HG02798 (cell line): ENCODE data around the gene KLK2.

ENCODE experiments used
- ATAC-seq: cut with Tn5 transposase; IDR thresholded peaks from one replicate; pipeline ENCODE4 v1.9.1; 2021; ENCODE audit warnings: mild to moderate bottlenecking; ENCODE audit not compliant: unreplicated experiment, poor library complexity

KLK2 gene

DNA sequence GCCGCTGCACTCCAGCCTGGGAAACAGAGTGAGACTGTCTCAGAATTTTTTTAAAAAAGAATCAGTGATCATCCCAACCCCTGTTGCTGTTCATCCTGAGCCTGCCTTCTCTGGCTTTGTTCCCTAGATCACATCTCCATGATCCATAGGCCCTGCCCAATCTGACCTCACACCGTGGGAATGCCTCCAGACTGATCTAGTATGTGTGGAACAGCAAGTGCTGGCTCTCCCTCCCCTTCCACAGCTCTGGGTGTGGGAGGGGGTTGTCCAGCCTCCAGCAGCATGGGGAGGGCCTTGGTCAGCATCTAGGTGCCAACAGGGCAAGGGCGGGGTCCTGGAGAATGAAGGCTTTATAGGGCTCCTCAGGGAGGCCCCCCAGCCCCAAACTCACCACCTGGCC, at the start of gene KLK2:
Gene KLK2 (plus strand): TSS at position 384 of the 400 bp plus-strand sequence. CDS start 35 bp downstream, outside the sequence.
- no peak for ATAC-seq

DNA sequence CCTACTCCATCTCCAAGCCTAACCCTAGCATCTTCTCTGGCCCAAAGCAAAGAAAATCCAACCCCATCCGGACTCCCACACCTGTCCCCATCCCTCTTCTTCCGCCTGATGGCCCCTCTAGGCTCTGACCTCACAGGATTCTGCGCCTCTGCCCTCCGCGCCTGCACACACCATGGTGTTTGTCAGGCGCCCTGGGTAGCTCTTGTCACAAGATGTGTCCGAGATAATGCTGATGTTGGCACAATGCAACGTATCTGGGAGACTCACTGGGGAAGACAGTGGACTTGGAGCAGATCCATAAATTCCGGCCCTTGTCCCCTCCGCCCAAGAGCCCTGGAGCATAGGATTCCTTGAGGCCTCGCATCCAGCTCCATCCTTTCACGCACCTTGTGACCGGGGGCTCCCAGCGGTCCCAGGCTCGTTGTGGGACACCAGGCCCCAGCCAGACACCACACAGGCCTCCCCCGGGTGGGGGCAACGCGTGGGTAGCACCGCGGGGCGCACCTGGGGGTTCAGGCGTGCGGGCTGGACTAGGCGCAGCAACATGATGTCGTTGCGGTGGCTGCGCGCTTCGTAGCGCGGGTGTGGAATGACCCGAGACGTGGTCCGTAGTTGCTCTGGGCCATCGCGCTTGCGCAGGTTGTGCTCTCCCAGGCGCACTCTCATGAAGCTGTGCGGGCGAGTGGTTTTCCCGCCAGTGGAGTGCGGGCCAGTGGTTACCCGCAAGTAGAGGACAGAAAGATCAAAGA, 46.6 kb upstream of the KLK2 start:
- no peak for ATAC-seq

DNA sequence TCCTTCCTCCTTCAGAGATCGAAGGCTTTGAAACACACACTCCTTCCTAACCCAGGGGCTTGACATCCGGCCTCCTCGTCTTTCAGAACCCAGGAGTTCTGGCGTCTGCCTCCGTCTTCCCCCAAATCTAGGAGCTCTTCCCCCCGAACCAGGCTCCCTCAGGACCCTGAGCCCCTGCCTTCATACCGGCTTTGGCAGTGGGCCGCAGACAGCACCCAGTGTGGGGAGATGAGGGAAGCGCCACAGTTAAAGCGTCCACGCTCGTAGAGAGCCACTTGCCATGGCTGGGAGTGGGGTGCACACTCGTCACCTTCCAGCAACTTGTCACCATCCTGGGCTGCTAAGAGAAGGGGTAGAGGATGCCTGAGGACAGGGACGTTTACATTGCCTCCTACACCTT, 45.8 kb upstream of the KLK2 start:
- no peak for ATAC-seq

- no peak for ATAC-seq
Observed at GRCh38 chr19:50829801-50830200, 43.4 kb upstream of the KLK2 start.

DNA sequence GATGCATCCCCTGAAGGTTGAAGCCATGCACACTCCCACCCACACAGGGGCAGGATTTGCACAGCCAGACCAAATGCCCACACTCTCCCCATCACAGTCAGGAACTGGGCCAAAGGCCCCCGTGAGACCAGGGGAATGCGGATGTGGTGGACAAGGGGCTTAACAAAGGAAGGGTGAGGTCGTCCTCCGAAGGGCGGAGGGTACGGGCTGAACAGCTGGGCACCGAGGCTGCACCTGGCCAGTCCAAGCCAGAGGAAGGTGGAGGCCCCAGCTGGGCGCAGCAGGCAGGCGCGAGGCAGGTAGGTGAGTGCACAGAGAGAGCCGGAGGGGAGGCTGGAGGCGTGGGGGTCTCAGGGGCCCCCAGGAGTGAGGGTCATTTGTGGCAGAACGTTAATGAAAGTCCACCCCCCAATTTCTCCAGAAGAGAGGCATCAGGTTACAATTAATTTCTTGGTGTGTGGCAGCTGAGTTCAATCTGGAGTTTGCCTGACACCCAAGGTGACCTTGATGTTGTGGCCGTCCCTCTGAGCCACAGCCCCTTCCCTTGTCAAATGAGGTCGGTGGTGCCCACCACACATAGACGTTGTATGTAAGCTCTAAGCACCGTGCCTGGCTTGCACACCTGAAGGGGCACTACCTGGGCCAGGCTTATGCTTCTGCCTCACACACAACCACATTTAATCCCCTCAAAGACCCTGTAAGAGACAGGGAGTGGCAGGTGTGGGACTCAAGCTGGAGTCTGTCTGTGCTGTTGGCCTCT, 42.8 kb upstream of the KLK2 start:
- no peak for ATAC-seq

DNA sequence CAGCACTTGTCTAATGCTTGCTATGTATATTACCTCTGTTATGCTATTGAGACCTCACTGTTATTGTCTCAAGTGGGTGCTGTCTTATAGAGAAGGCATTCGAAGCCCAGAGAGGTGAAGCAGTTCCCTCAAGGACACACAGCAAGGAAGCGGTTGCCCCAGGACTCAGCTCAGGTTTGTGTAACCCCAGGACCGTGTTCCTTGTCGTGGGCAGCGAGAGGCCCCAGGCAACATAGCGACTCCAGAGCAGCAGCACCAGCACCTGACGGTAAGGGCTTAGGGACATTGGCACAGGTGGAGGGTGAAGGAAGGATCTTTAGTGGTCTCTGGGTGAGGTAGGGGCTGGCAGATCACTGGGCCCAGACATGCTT, 42.2 kb upstream of the KLK2 start:
- no peak for ATAC-seq

DNA sequence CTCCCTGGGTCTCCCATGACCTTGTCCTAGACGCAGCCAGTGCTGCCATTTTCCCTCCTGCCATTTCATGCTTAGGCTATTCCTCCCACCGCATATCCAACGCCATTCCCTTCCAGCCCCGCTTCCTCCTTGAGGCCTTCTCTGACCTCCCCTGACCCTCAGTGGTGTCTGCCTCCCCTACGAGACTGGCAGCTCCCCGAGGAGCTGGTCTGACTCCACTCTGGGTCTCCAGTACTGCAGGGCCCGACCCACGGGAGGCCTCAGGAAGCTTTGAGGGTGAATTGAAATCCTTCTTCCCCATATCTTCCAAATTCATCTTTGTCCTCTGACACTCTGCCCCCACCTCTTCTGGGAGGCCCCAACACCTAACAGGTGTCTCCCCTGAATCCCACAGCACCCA, 40.6 kb upstream of the KLK2 start:
- no peak for ATAC-seq

- ATAC-seq = no peak
Observed at GRCh38 chr19:50833117-50833801, 40.0 kb upstream of the KLK2 start, which contains the start of gene KLK15. Gene KLK15 (minus strand): TSS chr19:50833574. CDS start chr19:50831492, 2,082 bp downstream.

GRCh38 chr19:50833802-50834167, 39.5 kb upstream of the KLK2 start:
- ATAC-seq = no peak

DNA sequence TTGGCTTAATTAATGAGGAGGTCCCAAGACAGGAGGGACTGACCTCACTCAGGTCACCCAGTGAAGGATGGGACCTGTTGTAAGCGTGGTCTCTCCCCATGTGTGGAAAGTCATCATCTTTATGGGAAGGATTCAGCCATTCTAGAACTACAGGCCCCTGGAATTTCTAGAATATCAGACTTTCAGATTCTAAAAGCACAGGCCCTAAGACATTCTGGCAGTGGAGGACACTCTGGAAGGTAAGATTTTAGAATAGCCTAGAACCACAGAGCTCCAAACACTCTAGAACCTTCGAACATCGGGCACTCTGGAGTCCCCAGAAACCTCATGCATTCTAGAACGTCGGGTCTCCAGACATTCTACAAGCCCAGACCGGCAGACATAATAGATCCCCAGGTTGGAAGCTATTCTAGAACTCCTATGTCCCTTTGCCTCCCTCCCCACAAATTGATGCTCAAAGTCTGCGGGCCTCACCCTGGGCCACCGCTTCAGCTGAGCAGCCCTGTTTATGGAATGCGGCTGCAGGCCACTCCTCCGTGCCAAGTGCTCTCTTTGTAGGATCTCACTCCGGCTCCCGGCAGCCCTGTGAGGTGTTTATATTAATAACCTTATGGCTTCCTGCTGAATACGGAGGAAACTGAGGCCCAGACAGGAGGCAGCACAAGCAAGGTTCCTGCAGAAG, 38.0 kb upstream of the KLK2 start:
- ATAC-seq = no peak

- ATAC-seq = peak; percentile 81
Observed at GRCh38 chr19:50835785-50836542, 37.3 kb upstream of the KLK2 start.

- no peak for ATAC-seq
Observed at GRCh38 chr19:50836543-50837195, 36.6 kb upstream of the KLK2 start.

DNA sequence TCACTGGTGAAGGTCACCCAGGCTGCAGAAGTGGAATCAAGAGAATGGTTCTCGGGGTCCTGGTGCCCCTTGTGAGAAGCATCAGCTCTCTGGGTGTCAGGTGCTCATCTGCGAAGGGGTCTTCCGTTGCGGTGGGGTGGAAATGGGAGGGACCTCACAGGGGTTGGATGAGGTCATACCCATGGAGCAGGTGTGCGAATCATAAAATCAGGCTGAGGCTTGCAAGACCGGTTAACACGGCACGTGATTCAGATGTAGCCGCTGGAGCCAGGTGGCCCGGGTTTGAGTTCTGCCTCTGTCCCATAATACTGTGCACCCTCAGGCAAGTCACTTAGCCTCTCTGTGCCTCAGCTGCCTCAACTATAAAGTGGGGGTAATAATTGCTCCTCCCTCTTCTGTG, 35.9 kb upstream of the KLK2 start:
- ATAC-seq = no peak

GRCh38 chr19:50838239-50838638, 35.0 kb upstream of the KLK2 start:
- no peak for ATAC-seq

GRCh38 chr19:50839712-50840655, 33.3 kb upstream of the KLK2 start:
- no peak for ATAC-seq

DNA sequence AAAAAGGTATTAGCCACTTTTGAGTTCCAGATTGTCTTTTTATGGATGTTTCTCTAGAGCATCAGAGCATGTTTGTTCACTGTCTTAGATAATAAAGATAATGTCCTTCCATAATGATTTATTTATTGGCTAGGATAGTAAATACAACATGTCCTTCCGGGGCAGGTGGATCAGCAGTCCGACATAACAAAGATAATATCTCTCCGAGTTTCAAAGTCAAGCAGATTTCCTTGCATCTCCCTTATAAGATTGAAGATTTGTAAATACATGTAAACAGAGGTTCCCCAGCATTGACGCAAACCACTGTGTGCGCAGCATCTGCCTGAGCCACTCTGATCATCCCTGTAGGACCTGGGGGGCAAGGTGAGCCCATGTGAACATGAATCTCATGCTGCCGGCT, 31.1 kb upstream of the KLK2 start:
- no peak for ATAC-seq

DNA sequence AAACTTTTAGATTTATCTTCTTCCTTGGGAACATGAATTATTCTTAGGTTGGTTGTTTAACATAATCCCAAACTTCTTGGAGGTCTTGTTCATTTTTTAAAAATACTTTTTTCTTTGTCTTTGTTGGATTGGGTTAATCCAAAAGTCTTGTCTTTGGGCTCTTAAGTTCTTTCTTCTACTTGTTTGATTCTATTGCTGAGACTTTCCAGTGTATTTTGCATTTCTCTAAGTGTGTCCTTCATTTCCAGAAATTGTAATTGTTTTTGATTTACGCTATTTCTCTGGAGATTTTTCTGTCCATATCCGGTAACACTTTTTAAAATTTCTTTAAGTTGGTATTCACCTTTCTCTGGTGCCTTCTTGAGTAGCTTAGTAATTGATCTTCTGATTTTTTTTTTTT, 30.0 kb upstream of the KLK2 start:
- no peak for ATAC-seq

GRCh38 chr19:50843701-50844221, 29.5 kb upstream of the KLK2 start:
- no peak for ATAC-seq
